ENCODE data around the gene ZNF627.

DNA sequence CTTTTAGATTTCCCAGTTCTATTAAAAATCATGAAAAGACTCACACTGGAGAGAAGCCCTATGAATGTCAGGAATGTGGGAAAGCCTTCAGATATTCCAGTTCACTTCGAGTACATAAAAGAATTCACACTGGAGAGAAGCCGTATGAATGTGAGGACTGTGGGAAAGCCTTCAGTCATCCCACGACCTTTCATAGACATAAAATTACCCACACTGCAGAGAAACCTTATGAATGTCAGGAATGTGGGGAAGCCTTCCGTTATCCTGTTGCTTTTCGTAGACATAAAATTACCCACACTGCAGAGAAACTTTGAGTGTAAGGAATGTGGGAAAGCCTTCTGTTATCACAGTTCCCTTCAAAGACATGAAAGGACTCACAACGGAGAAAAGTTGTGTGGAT lies 55.2 kb downstream of the ZNF627 start:
- TF ChIP-seq EP300 (IDR thresholded peaks at IDR 0.05), result no peak
- no peak for TF ChIP-seq CTCF (IDR thresholded peaks at IDR 0.05)
- no peak for TF ChIP-seq POLR2A (IDR thresholded peaks at IDR 0.05)

All from tibial nerve (tissue), 4 donors.